Measurements from ENCODE around the gene DCX.

The DCX gene

GRCh38 chrX:111411557-111411956, 435 bp downstream of the DCX start:
- Histone ChIP-seq H3K36me3 (ENCODE audit: insufficient read depth, low read length) (no peaks in the 10 kb centered on the region), H3K9me3 (ENCODE audit: low read depth, low read length) (no peaks in the 10 kb centered on the region), H3K27ac (no peak overlapping the region), H3K9ac (ENCODE audit: insufficient read length) (no peak overlapping the region), H3K4me3 (no peak overlapping the region)
- no peak for DNase-seq (ENCODE audit: low read depth, low spot score)
- TF ChIP-seq FOXP2 (optimal IDR thresholded peaks at IDR 0.05; ENCODE audit: control extremely low read depth, extremely low read length, insufficient read depth) = no peak

- no peak for TF ChIP-seq EZH2 (IDR thresholded peaks at IDR 0.05)
- TF ChIP-seq FOXP2 (optimal IDR thresholded peaks at IDR 0.05; ENCODE audit: control extremely low read depth, extremely low read length, insufficient read depth) = no peak
- no peak for TF ChIP-seq POLR2AphosphoS5 (IDR thresholded peaks at IDR 0.05; ENCODE audit: borderline replicate concordance, low read depth, low read length)
- no peaks in the 10 kb centered on the region for H3K9me3 ChIP-seq (ENCODE audit: low read depth, low read length)
- no peak overlapping the region for H3K27ac ChIP-seq
- H3K4me3 ChIP-seq = no peak overlapping the region
- no peak overlapping the region for H3K9ac ChIP-seq (ENCODE audit: insufficient read length)
- no peaks in the 10 kb centered on the region for H3K36me3 ChIP-seq (ENCODE audit: insufficient read depth, low read length)
- no peak for DNase-seq (ENCODE audit: low read depth, low spot score)
These were observed 1.4 kb downstream of the DCX start for GRCh38 chrX:111410590-111411078.

- Histone ChIP-seq H3K9me3 (ENCODE audit: low read depth, low read length) (no peaks in the 10 kb centered on the region), H3K4me3 (no peak overlapping the region), H3K36me3 (ENCODE audit: insufficient read depth, low read length) (no peaks in the 10 kb centered on the region), H3K9ac (ENCODE audit: insufficient read length) (no peak overlapping the region), H3K27ac (no peak overlapping the region)
- no peak for DNase-seq (ENCODE audit: low read depth, low spot score)
- TF ChIP-seq EZH2 (IDR thresholded peaks at IDR 0.05) (no peak), FOXP2 (optimal IDR thresholded peaks at IDR 0.05; ENCODE audit: control extremely low read depth, extremely low read length, insufficient read depth) (no peak), POLR2AphosphoS5 (IDR thresholded peaks at IDR 0.05; ENCODE audit: borderline replicate concordance, low read depth, low read length) (no peak)
These were observed 2.7 kb downstream of the DCX start for GRCh38 chrX:111409326-111409725.

- Histone ChIP-seq H3K9ac (ENCODE audit: insufficient read length) (no peak overlapping the region), H3K36me3 (ENCODE audit: insufficient read depth, low read length) (no peaks in the 10 kb centered on the region)
- TF ChIP-seq POLR2AphosphoS5 (IDR thresholded peaks at IDR 0.05; ENCODE audit: borderline replicate concordance, low read depth, low read length) (no peak), EZH2 (IDR thresholded peaks at IDR 0.05) (no peak), FOXP2 (optimal IDR thresholded peaks at IDR 0.05; ENCODE audit: control extremely low read depth, extremely low read length, insufficient read depth) (no peak)
These were observed 4.0 kb downstream of the DCX start for GRCh38 chrX:111407948-111408347.

GRCh38 chrX:111402344-111402743, 9.6 kb downstream of the DCX start:
- Histone ChIP-seq H3K4me3 (no peak overlapping the region), H3K27ac (no peak overlapping the region), H3K9me3 (ENCODE audit: low read depth, low read length) (no peaks in the 10 kb centered on the region), H3K9ac (ENCODE audit: insufficient read length) (no peak overlapping the region), H3K36me3 (ENCODE audit: insufficient read depth, low read length) (no peaks in the 10 kb centered on the region)
- TF ChIP-seq FOXP2 (optimal IDR thresholded peaks at IDR 0.05; ENCODE audit: control extremely low read depth, extremely low read length, insufficient read depth) = no peak
- TF ChIP-seq EZH2 (IDR thresholded peaks at IDR 0.05) = no peak
- no peak for TF ChIP-seq POLR2AphosphoS5 (IDR thresholded peaks at IDR 0.05; ENCODE audit: borderline replicate concordance, low read depth, low read length)
- DNase-seq (ENCODE audit: low read depth, low spot score) = no peak

More at GRCh38 chrX:111407948-111408347, 4.0 kb downstream of the DCX start:
- no peaks in the 10 kb centered on the region for H3K9me3 ChIP-seq (ENCODE audit: low read depth, low read length)
- DNase-seq (ENCODE audit: low read depth, low spot score) = no peak
- no peak overlapping the region for H3K4me3 ChIP-seq
- no peak overlapping the region for H3K27ac ChIP-seq

GRCh38 chrX:111395149-111395548, 16.8 kb downstream of the DCX start:
- no peak overlapping the region for H3K4me3 ChIP-seq

DNA sequence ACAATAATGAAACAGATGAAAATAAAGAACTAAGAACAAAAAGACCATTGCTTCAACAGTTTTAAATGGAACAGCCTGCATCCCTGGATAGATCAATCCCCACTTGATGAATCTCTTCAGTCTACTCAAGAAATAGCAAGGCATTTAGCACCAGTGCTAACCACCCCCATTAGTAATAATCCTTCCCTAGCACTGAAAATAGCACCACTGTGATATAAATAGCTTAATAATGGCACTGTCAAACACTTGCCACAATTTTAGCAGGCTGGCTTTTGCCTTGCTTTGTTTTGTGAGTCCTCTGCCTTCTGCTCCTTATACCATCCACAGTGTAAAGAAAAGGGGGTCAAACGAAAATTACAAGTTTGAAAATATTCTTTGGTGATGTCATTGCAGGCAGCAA, 17.4 kb downstream of the DCX start:
- TF ChIP-seq FOXP2 (optimal IDR thresholded peaks at IDR 0.05; ENCODE audit: control extremely low read depth, extremely low read length, insufficient read depth) (no peak), POLR2AphosphoS5 (IDR thresholded peaks at IDR 0.05; ENCODE audit: borderline replicate concordance, low read depth, low read length) (no peak)
- Histone ChIP-seq H3K27ac (no peak overlapping the region), H3K4me3 (no peak overlapping the region), H3K9me3 (ENCODE audit: low read depth, low read length) (no peaks in the 10 kb centered on the region), H3K9ac (ENCODE audit: insufficient read length) (no peak overlapping the region), H3K36me3 (ENCODE audit: insufficient read depth, low read length) (no peaks in the 10 kb centered on the region)
- DNase-seq (ENCODE audit: low read depth, low spot score) = no peak

More at GRCh38 chrX:111395149-111395548, 16.8 kb downstream of the DCX start:
- DNase-seq (ENCODE audit: low read depth, low spot score) = no peak
- no peak overlapping the region for H3K27ac ChIP-seq
- H3K36me3 ChIP-seq (ENCODE audit: insufficient read depth, low read length) = no peaks in the 10 kb centered on the region
- no peak overlapping the region for H3K9ac ChIP-seq (ENCODE audit: insufficient read length)
- TF ChIP-seq EZH2 (IDR thresholded peaks at IDR 0.05) (no peak), FOXP2 (optimal IDR thresholded peaks at IDR 0.05; ENCODE audit: control extremely low read depth, extremely low read length, insufficient read depth) (no peak), POLR2AphosphoS5 (IDR thresholded peaks at IDR 0.05; ENCODE audit: borderline replicate concordance, low read depth, low read length) (no peak)
- no peaks in the 10 kb centered on the region for H3K9me3 ChIP-seq (ENCODE audit: low read depth, low read length)

DNA sequence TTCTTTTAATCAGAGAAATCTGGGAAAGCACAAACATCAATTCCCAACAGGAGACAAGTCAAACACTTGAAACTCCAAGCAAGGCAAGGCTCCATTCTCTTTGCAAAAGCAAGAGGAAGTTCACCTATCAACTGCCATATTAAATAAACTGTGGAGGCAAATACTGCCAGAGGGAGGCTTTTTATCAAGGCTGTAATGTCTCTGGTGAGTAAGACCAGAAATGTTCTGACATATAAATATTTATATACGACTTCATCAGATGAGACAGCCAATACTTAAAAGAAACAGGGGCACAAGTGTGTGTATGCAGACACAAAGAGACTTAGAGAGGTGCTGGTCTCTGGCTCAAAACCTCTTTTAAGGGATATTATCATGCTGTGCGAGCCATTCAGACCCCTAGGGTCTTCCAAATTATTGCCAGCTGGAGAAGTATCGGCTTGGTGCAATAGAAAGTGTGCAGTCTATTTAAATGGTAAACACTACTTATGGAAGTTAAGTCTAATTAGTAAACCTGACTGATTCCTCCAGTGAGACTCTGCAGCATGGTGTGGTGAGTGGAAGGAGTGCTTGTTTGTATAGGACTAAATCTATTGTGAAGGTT, 24.4 kb downstream of the DCX start:
- TF ChIP-seq POLR2AphosphoS5 (IDR thresholded peaks at IDR 0.05; ENCODE audit: borderline replicate concordance, low read depth, low read length) = no peak
- TF ChIP-seq FOXP2 (optimal IDR thresholded peaks at IDR 0.05; ENCODE audit: control extremely low read depth, extremely low read length, insufficient read depth) = no peak
- TF ChIP-seq EZH2 (IDR thresholded peaks at IDR 0.05) = no peak
- H3K9me3 ChIP-seq (ENCODE audit: low read depth, low read length) = no peaks in the 10 kb centered on the region
- no peaks in the 10 kb centered on the region for H3K36me3 ChIP-seq (ENCODE audit: insufficient read depth, low read length)
- DNase-seq (ENCODE audit: low read depth, low spot score) = no peak
- no peak overlapping the region for H3K9ac ChIP-seq (ENCODE audit: insufficient read length)
- no peak overlapping the region for H3K27ac ChIP-seq
- no peak overlapping the region for H3K4me3 ChIP-seq

Measured in SK-N-MC (cell line).